B cell (primary cell): ENCODE measurements around the gene ARHGEF4.

ENCODE experiments used
- EZH2 ChIP-seq: IDR thresholded peaks from 2 replicates; pipeline ENCODE4 v1.6.1; 2012; ENCODE audit warnings: borderline replicate concordance, low read depth, mild to moderate bottlenecking, moderate library complexity, low read length; ENCODE audit not compliant: insufficient read depth, poor library complexity, severe bottlenecking
- TF ChIP-seq, protein P1 (sequence below): fragments of 200-600 bp; IDR thresholded peaks from one replicate; pipeline ENCODE4 v1.8.0; 2022; ENCODE audit warnings: antibody characterized with exemption, mild to moderate bottlenecking

- TF ChIP-seq, protein P1, sequence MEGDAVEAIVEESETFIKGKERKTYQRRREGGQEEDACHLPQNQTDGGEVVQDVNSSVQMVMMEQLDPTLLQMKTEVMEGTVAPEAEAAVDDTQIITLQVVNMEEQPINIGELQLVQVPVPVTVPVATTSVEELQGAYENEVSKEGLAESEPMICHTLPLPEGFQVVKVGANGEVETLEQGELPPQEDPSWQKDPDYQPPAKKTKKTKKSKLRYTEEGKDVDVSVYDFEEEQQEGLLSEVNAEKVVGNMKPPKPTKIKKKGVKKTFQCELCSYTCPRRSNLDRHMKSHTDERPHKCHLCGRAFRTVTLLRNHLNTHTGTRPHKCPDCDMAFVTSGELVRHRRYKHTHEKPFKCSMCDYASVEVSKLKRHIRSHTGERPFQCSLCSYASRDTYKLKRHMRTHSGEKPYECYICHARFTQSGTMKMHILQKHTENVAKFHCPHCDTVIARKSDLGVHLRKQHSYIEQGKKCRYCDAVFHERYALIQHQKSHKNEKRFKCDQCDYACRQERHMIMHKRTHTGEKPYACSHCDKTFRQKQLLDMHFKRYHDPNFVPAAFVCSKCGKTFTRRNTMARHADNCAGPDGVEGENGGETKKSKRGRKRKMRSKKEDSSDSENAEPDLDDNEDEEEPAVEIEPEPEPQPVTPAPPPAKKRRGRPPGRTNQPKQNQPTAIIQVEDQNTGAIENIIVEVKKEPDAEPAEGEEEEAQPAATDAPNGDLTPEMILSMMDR = no peak
- no peak for TF ChIP-seq EZH2
Measured at GRCh38 chr2:130891966-130892365, 55.3 kb downstream of the ARHGEF4 start.
